ENCODE data around the gene FOXK1. TPM values are rescaled to one million over a fixed set of nuclear protein-coding genes. Genes with fewer than 3 reads are reported as not detected.

The FOXK1 gene
- total and polyA plus RNA-seq, 9 donors = 5.8 to 43.9 (median 32.6) TPM

DNA sequence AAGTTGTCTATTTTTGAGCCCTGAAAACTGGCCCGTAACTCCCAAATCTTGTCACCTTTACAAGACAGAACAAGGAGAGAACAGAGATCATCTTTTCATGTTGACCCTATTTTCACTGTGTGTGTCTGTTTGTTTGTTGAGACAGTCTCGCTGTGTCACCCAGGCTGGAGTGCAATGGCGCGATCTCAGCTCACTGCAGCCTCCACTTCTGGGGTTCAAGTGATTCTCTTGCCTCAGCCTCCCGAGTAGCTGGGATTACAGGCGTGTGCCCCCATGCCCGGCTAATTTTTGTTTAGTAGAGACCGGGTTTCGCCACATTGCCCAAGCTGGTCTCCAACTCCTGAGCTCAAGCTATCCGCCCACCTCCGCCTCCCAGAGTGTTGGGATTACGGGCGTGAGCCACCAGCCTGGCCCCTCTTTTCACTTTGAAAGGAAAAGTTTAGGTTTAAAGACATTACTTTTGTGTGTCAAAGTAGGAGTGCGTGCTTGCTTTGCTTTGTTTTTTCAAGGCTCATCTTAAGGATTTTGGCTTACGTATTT, 32.1 kb downstream of the FOXK1 start:
- H3K27ac ChIP-seq = no peak overlapping the region
- H3K4me1 ChIP-seq (ENCODE audit: insufficient read depth) = peaks cover 6% of the 10 kb centered on the region
- TF ChIP-seq EP300 (IDR thresholded peaks at IDR 0.05) (no peak), POLR2A (IDR thresholded peaks at IDR 0.05) (no peak), CTCF (IDR thresholded peaks at IDR 0.05) (no peak)
- intact Hi-C loops (cut with DNase I) = no loop called here
- no peak for DNase-seq
- 95 to 98% (median 96%) methylated on average over 15 of the region's 15 CpGs for WGBS, 3 donors
- no peaks in the 10 kb centered on the region for H3K9me3 ChIP-seq
- H3K27me3 ChIP-seq = no peaks in the 10 kb centered on the region
- no peaks in the 10 kb centered on the region for H3K36me3 ChIP-seq
- no peak overlapping the region for H3K4me3 ChIP-seq

GRCh38 chr7:4714767-4715409, 32.8 kb downstream of the FOXK1 start:
- Histone ChIP-seq H3K36me3 (no peaks in the 10 kb centered on the region), H3K4me1 (ENCODE audit: insufficient read depth) (peaks cover 6% of the 10 kb centered on the region), H3K9me3 (no peaks in the 10 kb centered on the region), H3K27me3 (no peaks in the 10 kb centered on the region), H3K4me3 (no peak overlapping the region), H3K27ac (no peak overlapping the region)
- WGBS, 3 donors = 73 to 79% (median 77%) methylated on average over 26 of the region's 26 CpGs
- intact Hi-C loops (cut with DNase I) = no loop called here
- DNase-seq = no peak
- TF ChIP-seq EP300 (IDR thresholded peaks at IDR 0.05) (no peak), CTCF (IDR thresholded peaks at IDR 0.05) (no peak), POLR2A (IDR thresholded peaks at IDR 0.05) (no peak)

DNA sequence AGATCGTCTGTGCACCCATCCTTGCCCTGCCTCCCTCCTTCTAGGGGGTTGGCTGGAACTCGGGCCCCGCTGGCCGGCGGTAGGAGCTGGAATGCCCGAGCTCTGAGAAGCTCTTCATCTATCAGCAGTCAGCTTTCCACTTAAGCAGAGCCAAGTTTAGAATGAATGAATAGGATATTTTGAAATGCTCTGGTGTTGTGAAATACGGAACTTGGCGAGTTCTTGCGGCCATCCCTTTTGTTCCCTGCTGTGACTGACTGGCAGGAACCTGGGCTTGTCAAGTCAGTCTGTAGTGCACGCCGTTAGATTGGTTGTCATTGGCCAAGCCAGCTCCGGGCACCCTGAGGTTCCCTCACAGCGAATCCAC, 33.3 kb downstream of the FOXK1 start:
- no peak overlapping the region for H3K4me3 ChIP-seq
- no peaks in the 10 kb centered on the region for H3K9me3 ChIP-seq
- TF ChIP-seq POLR2A (IDR thresholded peaks at IDR 0.05) = no peak
- TF ChIP-seq EP300 (IDR thresholded peaks at IDR 0.05) = no peak
- no peak for TF ChIP-seq CTCF (IDR thresholded peaks at IDR 0.05)
- H3K27me3 ChIP-seq = no peaks in the 10 kb centered on the region
- intact Hi-C loops (cut with DNase I) = no loop called here
- no peaks in the 10 kb centered on the region for H3K36me3 ChIP-seq
- no peak overlapping the region for H3K27ac ChIP-seq
- peaks cover 6% of the 10 kb centered on the region for H3K4me1 ChIP-seq (ENCODE audit: insufficient read depth)
- WGBS, 3 donors = 43 to 63% (median 51%) methylated on average over 13 of the region's 13 CpGs
- DNase-seq = peak in 2 of 5 donors; percentile 53 to 56

- no peak for DNase-seq
- Histone ChIP-seq H3K27ac (no peak overlapping the region), H3K36me3 (no peaks in the 10 kb centered on the region), H3K27me3 (no peaks in the 10 kb centered on the region), H3K4me1 (ENCODE audit: insufficient read depth) (peaks cover 4% of the 10 kb centered on the region), H3K9me3 (no peaks in the 10 kb centered on the region), H3K4me3 (no peak overlapping the region)
- TF ChIP-seq EP300 (IDR thresholded peaks at IDR 0.05) (no peak), CTCF (IDR thresholded peaks at IDR 0.05) (no peak), POLR2A (IDR thresholded peaks at IDR 0.05) (no peak)
- intact Hi-C loops (cut with DNase I) = no loop called here
- 89 to 94% (median 92%) methylated on average over 29 of the region's 29 CpGs for WGBS, 3 donors
Observed at GRCh38 chr7:4716946-4717795, 35.1 kb downstream of the FOXK1 start.

Data from ovary (tissue), 9 donors.